Endodermal cell (in vitro differentiated cells): ENCODE results near the gene NIM1K. TPM values are rescaled to one million over a fixed set of nuclear protein-coding genes. Genes with fewer than 3 reads are reported as not detected.
A peak's percentile ranks its signal among the peaks of the same experiment; 100 is the strongest.
"Not testable (repeated sequence)": the region's sequence is repeated elsewhere in the genome, so short reads cannot be mapped to it uniquely, and the experiment has no call there.

Experiments used
- DNase-seq: peaks from one replicate; pipeline ENCODE4 v3.0.0-alpha.2; 2017
- H3K27ac ChIP-seq: 2 replicates; pipeline ENCODE4 v1.5.1; 2013; ENCODE audit warnings: mild to moderate bottlenecking, low read depth, low read length, moderate library complexity
- H3K27me3 ChIP-seq: 2 replicates; pipeline ENCODE4 v1.6.1; 2013; ENCODE audit warnings: mild to moderate bottlenecking, low read length, moderate library complexity; ENCODE audit not compliant: insufficient read depth, control insufficient read depth, poor library complexity, severe bottlenecking
- H3K36me3 ChIP-seq: 2 replicates; pipeline ENCODE4 v1.7.0; 2013; ENCODE audit warnings: mild to moderate bottlenecking, low read length, moderate library complexity; ENCODE audit not compliant: control insufficient read depth, insufficient read depth
- H3K4me1 ChIP-seq: one replicate; pipeline ENCODE4 v1.7.0; 2013; ENCODE audit warnings: low read length; ENCODE audit not compliant: control insufficient read depth, insufficient read depth
- H3K4me3 ChIP-seq: 2 replicates; pipeline ENCODE4 v1.5.1; 2013; ENCODE audit warnings: mild to moderate bottlenecking, low read length, moderate library complexity
- H3K9ac ChIP-seq: 2 replicates; pipeline ENCODE4 v1.6.1; 2013; ENCODE audit warnings: mild to moderate bottlenecking, low read length, moderate library complexity; ENCODE audit not compliant: poor library complexity, severe bottlenecking; ENCODE audit errors: extremely low read depth
- H3K9me3 ChIP-seq: 2 replicates; pipeline ENCODE4 v1.6.1; 2013; ENCODE audit warnings: mild to moderate bottlenecking, low read length, moderate library complexity; ENCODE audit not compliant: control insufficient read depth
- H3K27ac Mint-ChIP-seq: 2 replicates; pipeline ENCODE4 v1.8.0; 2020; ENCODE audit warnings: mixed read lengths
- H3K27me3 Mint-ChIP-seq: 2 replicates; pipeline ENCODE4 v1.8.0; 2021; ENCODE audit warnings: mild to moderate bottlenecking, mixed read lengths; ENCODE audit not compliant: insufficient read depth
- H3K36me3 Mint-ChIP-seq: 2 replicates; pipeline ENCODE4 v1.8.0; 2020; ENCODE audit warnings: low read depth, mixed read lengths
- H3K4me1 Mint-ChIP-seq: 2 replicates; pipeline ENCODE4 v1.8.0; 2020; ENCODE audit warnings: mixed read lengths
- H3K4me3 Mint-ChIP-seq: 2 replicates; pipeline ENCODE4 v1.8.0; 2020; ENCODE audit warnings: mild to moderate bottlenecking, moderate library complexity, mixed read lengths
- H3K9me3 Mint-ChIP-seq: 2 replicates; pipeline ENCODE4 v1.8.0; 2020; ENCODE audit warnings: mild to moderate bottlenecking, mixed read lengths
- CTCF ChIP-seq: fragments of 200-600 bp; sonication (generic); conservative IDR thresholded peaks from 2 replicates; pipeline ENCODE4 v1.5.0; 2021; ENCODE audit warnings: antibody characterized with exemption, mild to moderate bottlenecking
- WGBS, 2 experiments: methylation state at CpG; one replicate each; pipeline versions ENCODE4 v1.1.5 to v1.1.7; 2013; ENCODE audit warnings: missing lambda C conversion rate in 2 of 2, mixed read lengths in 1 of 2; ENCODE audit not compliant: insufficient coverage in 1 of 2, insufficient read length in 1 of 2; 5-methylcytosine and 5-hydroxymethylcytosine counted together
- total RNA-seq, 2 donors: library from RNA; stranded (reverse); fragmentation: NEBNext Ultra II Directional in 1 of 2; extraction: Animal tissue kit (Norgen Biotek cat#: 25700) in 1 of 2; gene quantifications; 2 replicates in 1 of 2; 3 replicates in 1 of 2; pipeline ENCODE4 v1.2.1, GENCODE V29; 2021

The NIM1K gene
- total RNA-seq, 2 donors from 2014 or later, result not detected

- H3K4me1 ChIP-seq, result peaks cover 4% of the 10 kb centered on the region
- 92 to 100% methylated on average over 1 of the region's 1 CpG for WGBS, 2 experiments
- H3K9me3 ChIP-seq, result no peaks in the 10 kb centered on the region
- H3K27ac ChIP-seq, result no peak overlapping the region
- H3K9ac ChIP-seq, result no peak overlapping the region
- H3K4me3 ChIP-seq, result peak overlapping the region; percentile 7
- Mint-ChIP-seq H3K36me3 (peaks cover 43% of the 10 kb centered on the region), H3K27me3 (no peaks in the 10 kb centered on the region), H3K9me3 (no peaks in the 10 kb centered on the region), H3K27ac (no peak overlapping the region), H3K4me1 (peaks cover 8% of the 10 kb centered on the region), H3K4me3 (no peak overlapping the region)
- peaks cover 77% of the 10 kb centered on the region for H3K36me3 ChIP-seq
- H3K27me3 ChIP-seq, result no peaks in the 10 kb centered on the region
- TF ChIP-seq CTCF, result no peak
- DNase-seq, result no peak
Measured at GRCh38 chr5:43304525-43304924, 112.5 kb downstream of the NIM1K start.

- Mint-ChIP-seq H3K4me3 (no peak overlapping the region), H3K4me1 (peaks cover 19% of the 10 kb centered on the region), H3K9me3 (no peaks in the 10 kb centered on the region), H3K27ac (no peak overlapping the region), H3K36me3 (peaks cover 31% of the 10 kb centered on the region), H3K27me3 (no peaks in the 10 kb centered on the region)
- H3K4me1 ChIP-seq, result peaks cover 7% of the 10 kb centered on the region
- peaks cover 69% of the 10 kb centered on the region for H3K36me3 ChIP-seq
- no peak overlapping the region for H3K9ac ChIP-seq
- peak overlapping the region; percentile 54 for H3K4me3 ChIP-seq
- 80 to 100% methylated on average over 1 of the region's 1 CpG for WGBS, 2 experiments
- peak; percentile 89 for TF ChIP-seq CTCF
- no peak overlapping the region for H3K27ac ChIP-seq
- no peaks in the 10 kb centered on the region for H3K27me3 ChIP-seq
- no peak for DNase-seq
- H3K9me3 ChIP-seq, result no peaks in the 10 kb centered on the region
Measured at GRCh38 chr5:43305948-43306565, 114.0 kb downstream of the NIM1K start.

- not testable (repeated sequence) for H3K27ac ChIP-seq, H3K27me3 Mint-ChIP-seq, H3K9me3 Mint-ChIP-seq, H3K27ac Mint-ChIP-seq, H3K4me3 Mint-ChIP-seq, DNase-seq, H3K9me3 ChIP-seq, H3K9ac ChIP-seq, H3K4me1 ChIP-seq, H3K27me3 ChIP-seq
- Histone ChIP-seq H3K36me3 (peaks cover 69% of the 10 kb centered on the region), H3K4me3 (peak overlapping the region; percentile 54)
- Mint-ChIP-seq H3K4me1 (peaks cover 26% of the 10 kb centered on the region), H3K36me3 (peaks cover 30% of the 10 kb centered on the region)
- WGBS, 2 experiments, result 75 to 93% methylated on average over 2 to 5 of the region's 5 CpGs
Measured at GRCh38 chr5:43306954-43307353, 114.9 kb downstream of the NIM1K start.

- peak overlapping the region; percentile 32 for H3K4me3 Mint-ChIP-seq
- H3K4me1 Mint-ChIP-seq, result peaks cover 36% of the 10 kb centered on the region
- H3K4me3 ChIP-seq, result peak overlapping the region; percentile 89
- no peak for TF ChIP-seq CTCF
- H3K27ac ChIP-seq, result no peak overlapping the region
- H3K36me3 Mint-ChIP-seq, result peaks cover 19% of the 10 kb centered on the region
- H3K36me3 ChIP-seq, result peaks cover 49% of the 10 kb centered on the region
- H3K27ac Mint-ChIP-seq, result peak overlapping the region; percentile 56
- H3K27me3 ChIP-seq, result no peaks in the 10 kb centered on the region
- WGBS, 2 experiments, result 31 to 87% methylated on average over 2 to 3 of the region's 3 CpGs
- H3K9me3 ChIP-seq, result no peaks in the 10 kb centered on the region
- H3K9me3 Mint-ChIP-seq, result no peaks in the 10 kb centered on the region
- DNase-seq, result no peak
- no peaks in the 10 kb centered on the region for H3K27me3 Mint-ChIP-seq
- H3K4me1 ChIP-seq, result peaks cover 7% of the 10 kb centered on the region
- H3K9ac ChIP-seq, result peak overlapping the region; percentile 21
Measured at GRCh38 chr5:43309122-43309521, 117.1 kb downstream of the NIM1K start.
